ENCODE measurements around the gene TMSB10. TPM values are rescaled to one million over a fixed set of nuclear protein-coding genes. Genes with fewer than 3 reads are reported as not detected.

TMSB10 gene
- total RNA-seq, 1 experiment from 2014 or later = 10,548 TPM

- H3K36me3 ChIP-seq = no peaks in the 10 kb centered on the region
- H3K27ac ChIP-seq = peak overlapping the region; percentile 100
- DNase-seq (ENCODE audit: low read depth in 1 of 2, low spot score in 2 of 2) = peak; percentile 91 to 97
- no peaks in the 10 kb centered on the region for H3K9me3 ChIP-seq (replicated peaks)
- H3K4me3 ChIP-seq = peak overlapping the region; percentile 8
- no peaks in the 10 kb centered on the region for H3K27me3 ChIP-seq (replicated peaks)
- H3K4me1 ChIP-seq (replicated peaks) = peaks cover 46% of the 10 kb centered on the region
Observed at GRCh38 chr2:84919885-84920580, 14.6 kb downstream of the TMSB10 start.

GRCh38 chr2:84923009-84923408 lies 17.6 kb downstream of the TMSB10 start:
- H3K4me1 ChIP-seq (replicated peaks) = peaks cover 66% of the 10 kb centered on the region
- no peaks in the 10 kb centered on the region for H3K27me3 ChIP-seq (replicated peaks)
- no peaks in the 10 kb centered on the region for H3K36me3 ChIP-seq
- H3K9me3 ChIP-seq (replicated peaks) = no peaks in the 10 kb centered on the region
- DNase-seq (ENCODE audit: low read depth in 1 of 2, low spot score in 2 of 2) = no peak
- H3K27ac ChIP-seq = no peak overlapping the region
- no peak overlapping the region for H3K4me3 ChIP-seq

DNA sequence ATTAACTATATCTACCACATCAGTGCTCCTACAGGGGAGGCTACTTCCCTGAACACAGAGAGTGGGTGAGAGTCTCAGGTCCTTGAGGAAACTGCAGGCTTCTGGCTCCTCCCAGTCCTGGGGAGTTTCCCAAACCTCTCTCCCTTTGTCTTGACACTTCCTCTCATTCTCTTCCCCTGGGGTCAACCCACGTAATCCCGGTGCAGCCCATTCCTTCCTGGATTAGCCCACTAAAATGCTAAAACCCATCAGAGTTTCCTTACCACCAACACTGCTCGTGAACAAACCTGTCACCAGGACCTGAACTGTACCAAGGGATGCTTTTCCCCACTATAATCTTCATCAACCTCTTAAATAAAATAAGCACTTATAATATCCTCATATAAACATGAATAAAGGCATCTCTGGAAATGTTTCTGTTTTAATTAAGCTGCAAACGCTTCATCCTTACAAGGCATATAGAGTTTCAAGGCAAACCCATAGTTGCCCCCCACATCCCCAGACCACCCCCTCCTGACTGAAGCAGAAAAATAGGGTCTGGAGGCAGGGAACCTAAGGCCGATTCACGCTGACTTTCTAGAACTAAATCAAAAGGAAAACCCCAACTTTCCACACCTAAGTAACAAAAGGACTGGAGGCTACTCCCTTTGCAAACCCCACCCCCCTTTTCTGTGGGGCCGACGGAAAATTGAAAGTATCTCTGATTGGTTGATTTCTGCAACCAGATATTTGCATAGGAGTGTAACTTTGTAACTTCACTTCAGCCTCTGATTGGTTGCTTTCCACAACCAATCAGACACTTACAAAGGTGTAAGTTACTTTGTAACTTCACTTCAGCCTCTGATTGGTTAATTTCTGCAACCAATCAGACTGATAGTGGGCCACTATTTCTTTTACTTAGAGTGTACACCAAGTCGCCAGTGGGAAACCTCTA lies 19.0 kb downstream of the TMSB10 start:
- no peaks in the 10 kb centered on the region for H3K36me3 ChIP-seq
- DNase-seq (ENCODE audit: low read depth in 1 of 2, low spot score in 2 of 2) = peak; percentile 76
- peaks cover 52% of the 10 kb centered on the region for H3K4me1 ChIP-seq (replicated peaks)
- peak overlapping the region; percentile 8; the same call in 1 of the 2 replicates for H3K4me3 ChIP-seq
- no peaks in the 10 kb centered on the region for H3K9me3 ChIP-seq (replicated peaks)
- no peaks in the 10 kb centered on the region for H3K27me3 ChIP-seq (replicated peaks)
- peak overlapping the region; percentile 77 for H3K27ac ChIP-seq

GRCh38 chr2:84925336-84925723 lies 19.9 kb downstream of the TMSB10 start:
- Histone ChIP-seq H3K36me3 (no peaks in the 10 kb centered on the region), H3K9me3 (replicated peaks) (no peaks in the 10 kb centered on the region), H3K4me3 (no peak overlapping the region), H3K27ac (no peak overlapping the region), H3K27me3 (replicated peaks) (no peaks in the 10 kb centered on the region), H3K4me1 (replicated peaks) (peaks cover 46% of the 10 kb centered on the region)
- DNase-seq (ENCODE audit: low read depth in 1 of 2, low spot score in 2 of 2) = no peak

DNA sequence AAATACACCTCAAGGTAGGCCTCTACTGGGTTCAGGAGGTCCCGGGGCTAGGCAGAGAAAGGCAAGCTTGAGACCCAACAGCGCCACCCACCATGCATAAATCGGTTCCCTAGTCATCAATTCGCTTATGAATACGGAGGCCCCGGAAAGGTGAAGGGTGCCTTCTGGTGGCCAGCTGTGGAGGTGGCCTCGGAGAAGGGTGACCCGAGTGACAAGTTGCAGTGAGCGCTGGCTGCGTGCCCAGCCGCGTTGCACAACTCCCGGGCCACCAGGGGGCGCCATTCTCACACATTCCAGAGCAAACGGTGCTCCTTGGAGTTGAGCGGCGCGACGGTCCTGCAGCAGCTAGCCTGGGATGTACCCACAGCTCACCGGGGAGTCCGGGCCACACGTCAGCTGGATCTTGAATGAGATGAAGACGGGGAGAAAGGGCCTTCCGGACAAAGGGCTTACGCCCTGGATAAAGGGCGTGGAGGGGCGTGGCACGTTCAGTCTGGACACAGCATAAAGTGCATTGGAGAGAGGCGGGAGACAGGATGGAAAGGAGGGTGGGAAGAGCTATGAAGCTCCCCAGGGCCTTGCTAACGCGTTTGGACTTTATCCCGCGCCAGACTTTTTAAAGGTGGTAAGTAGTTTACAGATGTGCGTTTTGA lies 20.4 kb downstream of the TMSB10 start:
- DNase-seq (ENCODE audit: low read depth in 1 of 2, low spot score in 2 of 2) = peak; percentile 96 to 98
- Histone ChIP-seq H3K27me3 (replicated peaks) (no peaks in the 10 kb centered on the region), H3K27ac (no peak overlapping the region)

GRCh38 chr2:84927275-84927627 lies 21.8 kb downstream of the TMSB10 start:
- no peaks in the 10 kb centered on the region for H3K9me3 ChIP-seq (replicated peaks)
- H3K4me3 ChIP-seq = no peak overlapping the region
- no peaks in the 10 kb centered on the region for H3K27me3 ChIP-seq (replicated peaks)
- H3K36me3 ChIP-seq = no peaks in the 10 kb centered on the region
- no peak for DNase-seq (ENCODE audit: low read depth in 1 of 2, low spot score in 2 of 2)
- peaks cover 39% of the 10 kb centered on the region for H3K4me1 ChIP-seq (replicated peaks)
- H3K27ac ChIP-seq = no peak overlapping the region

More for the DNA sequence above, 20.4 kb downstream of the TMSB10 start:
- Histone ChIP-seq H3K9me3 (replicated peaks) (no peaks in the 10 kb centered on the region), H3K4me3 (peak overlapping the region; percentile 15), H3K4me1 (replicated peaks) (peaks cover 42% of the 10 kb centered on the region), H3K36me3 (no peaks in the 10 kb centered on the region)

- H3K36me3 ChIP-seq = no peaks in the 10 kb centered on the region
- H3K9me3 ChIP-seq (replicated peaks) = no peaks in the 10 kb centered on the region
- H3K4me1 ChIP-seq (replicated peaks) = peaks cover 11% of the 10 kb centered on the region
- H3K27me3 ChIP-seq (replicated peaks) = no peaks in the 10 kb centered on the region
- H3K27ac ChIP-seq = no peak overlapping the region
- no peak overlapping the region for H3K4me3 ChIP-seq
- DNase-seq (ENCODE audit: low read depth in 1 of 2, low spot score in 2 of 2) = no peak
Observed at GRCh38 chr2:84931384-84931821, 25.9 kb downstream of the TMSB10 start.

- peak; percentile 50 to 63 for DNase-seq (ENCODE audit: low read depth in 1 of 2, low spot score in 2 of 2)
- Histone ChIP-seq H3K4me3 (no peak overlapping the region), H3K36me3 (no peaks in the 10 kb centered on the region), H3K27ac (peak overlapping the region; percentile 39; the same call in 1 of the 2 replicates), H3K4me1 (replicated peaks) (peaks cover 31% of the 10 kb centered on the region), H3K9me3 (replicated peaks) (no peaks in the 10 kb centered on the region), H3K27me3 (replicated peaks) (no peaks in the 10 kb centered on the region)
Observed at GRCh38 chr2:84938194-84938879, 32.9 kb downstream of the TMSB10 start.

- Histone ChIP-seq H3K36me3 (no peaks in the 10 kb centered on the region), H3K9me3 (replicated peaks) (no peaks in the 10 kb centered on the region), H3K27ac (no peak overlapping the region)
Observed at GRCh38 chr2:84939426-84940087, 34.1 kb downstream of the TMSB10 start.

DNA sequence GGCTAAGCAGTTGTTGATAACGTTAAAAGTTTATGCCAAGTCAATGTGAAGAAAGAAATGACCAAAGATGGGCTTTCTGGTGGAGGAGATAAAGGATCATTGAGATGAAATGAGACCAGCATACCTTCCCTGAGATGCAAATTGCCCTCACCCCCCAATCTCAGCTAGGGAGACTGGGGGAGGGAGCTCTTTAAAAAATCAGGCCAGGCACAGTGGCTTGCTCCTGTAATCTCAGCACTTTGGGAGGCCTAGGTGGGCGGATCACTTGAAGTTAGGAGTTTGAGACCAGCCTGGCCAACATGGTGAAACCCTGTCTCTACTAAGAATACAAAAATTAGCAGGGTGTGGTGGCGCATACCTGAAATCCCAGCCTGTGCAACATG lies 34.6 kb downstream of the TMSB10 start:
- Histone ChIP-seq H3K4me1 (replicated peaks) (peaks cover 33% of the 10 kb centered on the region), H3K36me3 (no peaks in the 10 kb centered on the region), H3K9me3 (replicated peaks) (no peaks in the 10 kb centered on the region), H3K4me3 (no peak overlapping the region), H3K27ac (no peak overlapping the region), H3K27me3 (replicated peaks) (no peaks in the 10 kb centered on the region)
- no peak for DNase-seq (ENCODE audit: low read depth in 1 of 2, low spot score in 2 of 2)

More at GRCh38 chr2:84939426-84940087, 34.1 kb downstream of the TMSB10 start:
- H3K4me3 ChIP-seq = no peak overlapping the region
- H3K4me1 ChIP-seq (replicated peaks) = peaks cover 32% of the 10 kb centered on the region
- no peaks in the 10 kb centered on the region for H3K27me3 ChIP-seq (replicated peaks)
- DNase-seq (ENCODE audit: low read depth in 1 of 2, low spot score in 2 of 2) = no peak

DNA sequence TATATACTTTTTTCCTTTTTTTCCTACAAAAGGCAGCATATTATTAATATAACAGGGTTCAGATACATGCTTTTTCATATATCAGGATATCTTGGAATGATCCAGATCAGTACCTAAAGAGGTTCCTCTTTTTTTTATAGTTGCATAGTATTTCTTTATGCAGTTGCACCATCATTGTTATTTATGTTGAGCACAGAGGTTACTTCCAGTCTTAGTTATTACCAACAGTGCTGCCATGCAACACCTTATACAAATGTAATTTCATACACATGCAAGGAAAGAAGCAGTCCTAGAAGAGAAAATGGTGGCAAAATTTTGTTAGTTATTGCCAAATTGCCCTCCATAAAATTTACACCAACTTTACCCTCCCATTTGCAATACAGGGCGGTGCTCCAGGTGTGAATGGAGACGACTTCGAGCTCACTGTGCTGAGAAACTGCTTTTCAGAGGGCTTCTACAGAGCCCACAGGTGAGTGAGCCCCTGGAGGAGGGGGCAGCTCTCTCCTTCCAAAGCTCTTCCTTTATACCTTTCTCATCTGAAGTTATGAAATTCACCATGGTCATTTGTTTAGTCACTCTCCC lies 35.5 kb downstream of the TMSB10 start:
- DNase-seq (ENCODE audit: low read depth in 1 of 2, low spot score in 2 of 2) = no peak
- no peaks in the 10 kb centered on the region for H3K9me3 ChIP-seq (replicated peaks)
- no peaks in the 10 kb centered on the region for H3K27me3 ChIP-seq (replicated peaks)
- H3K4me1 ChIP-seq (replicated peaks) = peaks cover 42% of the 10 kb centered on the region
- H3K27ac ChIP-seq = no peak overlapping the region
- no peak overlapping the region for H3K4me3 ChIP-seq
- H3K36me3 ChIP-seq = no peaks in the 10 kb centered on the region

- Histone ChIP-seq H3K27ac (no peak overlapping the region), H3K9me3 (replicated peaks) (no peaks in the 10 kb centered on the region), H3K4me1 (replicated peaks) (peaks cover 52% of the 10 kb centered on the region), H3K4me3 (no peak overlapping the region), H3K27me3 (replicated peaks) (no peaks in the 10 kb centered on the region), H3K36me3 (no peaks in the 10 kb centered on the region)
- no peak for DNase-seq (ENCODE audit: low read depth in 1 of 2, low spot score in 2 of 2)
Observed at GRCh38 chr2:84942166-84942565, 36.7 kb downstream of the TMSB10 start.
